ENCODE measurements around the gene AFDN.

Gene AFDN

GRCh38 chr6:167807200-167807599 is 19.5 kb upstream of the AFDN start:
- Histone ChIP-seq H3K27ac (ENCODE audit: low read length) (no peak overlapping the region), H4K20me1 (ENCODE audit: insufficient read depth, low read length) (no peaks in the 10 kb centered on the region)

GRCh38 chr6:167807756-167808155 is 19.0 kb upstream of the AFDN start:
- no peak overlapping the region for H3K9ac ChIP-seq (ENCODE audit: low read length)
- no peaks in the 10 kb centered on the region for H3F3A ChIP-seq (ENCODE audit: insufficient read depth, low read length)
- H3K4me1 ChIP-seq (ENCODE audit: low read length): no peaks in the 10 kb centered on the region
- H3K79me2 ChIP-seq (ENCODE audit: low read length): no peaks in the 10 kb centered on the region
- DNase-seq: no peak
- TF ChIP-seq CTCF (IDR thresholded peaks at IDR 0.05; ENCODE audit: low read length): no peak
- H2AFZ ChIP-seq (ENCODE audit: low read length): no peak overlapping the region
- H3K9me2 ChIP-seq (replicated peaks; ENCODE audit: insufficient read depth, low read length): no peaks in the 10 kb centered on the region
- H4K20me1 ChIP-seq (ENCODE audit: insufficient read depth, low read length): no peaks in the 10 kb centered on the region
- no peak overlapping the region for H3K4me2 ChIP-seq (ENCODE audit: low read depth, low read length)
- H3K27me3 ChIP-seq (replicated peaks; ENCODE audit: insufficient read depth, low read length): no peaks in the 10 kb centered on the region; the same call in 1 of the 2 replicates
- H3K9me3 ChIP-seq (replicated peaks; ENCODE audit: insufficient read depth, low read length): no peaks in the 10 kb centered on the region
- no peaks in the 10 kb centered on the region for H3K36me3 ChIP-seq (replicated peaks; ENCODE audit: insufficient read depth, low read length)
- H3K4me3 ChIP-seq (ENCODE audit: low read length): no peak overlapping the region
- H3K27ac ChIP-seq (ENCODE audit: low read length): no peak overlapping the region

More at GRCh38 chr6:167807200-167807599, 19.5 kb upstream of the AFDN start:
- H3K4me3 ChIP-seq (ENCODE audit: low read length): no peak overlapping the region
- TF ChIP-seq EZH2phosphoT487 (IDR thresholded peaks at IDR 0.05; ENCODE audit: low read length) (no peak), CTCF (IDR thresholded peaks at IDR 0.05; ENCODE audit: low read length) (no peak), EZH2 (optimal IDR thresholded peaks at IDR 0.05; ENCODE audit: low read depth, low read length) (no peak)
- H3K4me2 ChIP-seq (ENCODE audit: low read depth, low read length): no peak overlapping the region
- no peak overlapping the region for H2AFZ ChIP-seq (ENCODE audit: low read length)
- no peaks in the 10 kb centered on the region for H3K79me2 ChIP-seq (ENCODE audit: low read length)
- H3F3A ChIP-seq (ENCODE audit: insufficient read depth, low read length): no peaks in the 10 kb centered on the region
- no peaks in the 10 kb centered on the region for H3K36me3 ChIP-seq (replicated peaks; ENCODE audit: insufficient read depth, low read length)
- no peaks in the 10 kb centered on the region; the same call in 1 of the 2 replicates for H3K27me3 ChIP-seq (replicated peaks; ENCODE audit: insufficient read depth, low read length)
- no peak for DNase-seq
- H3K9ac ChIP-seq (ENCODE audit: low read length): no peak overlapping the region
- H3K9me2 ChIP-seq (replicated peaks; ENCODE audit: insufficient read depth, low read length): no peaks in the 10 kb centered on the region
- no peaks in the 10 kb centered on the region for H3K4me1 ChIP-seq (ENCODE audit: low read length)
- H3K9me3 ChIP-seq (replicated peaks; ENCODE audit: insufficient read depth, low read length): no peaks in the 10 kb centered on the region

- TF ChIP-seq EZH2phosphoT487 (IDR thresholded peaks at IDR 0.05; ENCODE audit: low read length): no peak
- no peak for TF ChIP-seq EZH2 (optimal IDR thresholded peaks at IDR 0.05; ENCODE audit: low read depth, low read length)
- TF ChIP-seq CTCF (IDR thresholded peaks at IDR 0.05; ENCODE audit: low read length): no peak
- no peak overlapping the region for H2AFZ ChIP-seq (ENCODE audit: low read length)
Measured at GRCh38 chr6:167811040-167811439, 15.7 kb upstream of the AFDN start.

More at GRCh38 chr6:167811040-167811439, 15.7 kb upstream of the AFDN start:
- no peaks in the 10 kb centered on the region for H3K9me2 ChIP-seq (replicated peaks; ENCODE audit: insufficient read depth, low read length)
- H4K20me1 ChIP-seq (ENCODE audit: insufficient read depth, low read length): no peaks in the 10 kb centered on the region
- H3F3A ChIP-seq (ENCODE audit: insufficient read depth, low read length): no peaks in the 10 kb centered on the region
- no peak for DNase-seq
- no peaks in the 10 kb centered on the region for H3K79me2 ChIP-seq (ENCODE audit: low read length)
- H3K9me3 ChIP-seq (replicated peaks; ENCODE audit: insufficient read depth, low read length): no peaks in the 10 kb centered on the region
- no peak overlapping the region for H3K9ac ChIP-seq (ENCODE audit: low read length)
- no peaks in the 10 kb centered on the region for H3K36me3 ChIP-seq (replicated peaks; ENCODE audit: insufficient read depth, low read length)
- no peaks in the 10 kb centered on the region; the same call in 1 of the 2 replicates for H3K27me3 ChIP-seq (replicated peaks; ENCODE audit: insufficient read depth, low read length)
- H3K27ac ChIP-seq (ENCODE audit: low read length): no peak overlapping the region
- no peak overlapping the region for H3K4me2 ChIP-seq (ENCODE audit: low read depth, low read length)
- no peaks in the 10 kb centered on the region for H3K4me1 ChIP-seq (ENCODE audit: low read length)
- no peak overlapping the region for H3K4me3 ChIP-seq (ENCODE audit: low read length)

Data from MM.1S (cell line).